Breast epithelium (tissue), 4 donors: Measurements from ENCODE around the gene ATP6V1G2. TPM values are rescaled to one million over a fixed set of nuclear protein-coding genes. Genes with fewer than 3 reads are reported as not detected.

Experiments used
- DNase-seq, 2 donors: peaks; one replicate each; pipeline ENCODE4 v3.0.0-alpha.2; 2019; ENCODE audit warnings: low spot score in 2 of 2
- H3K27ac ChIP-seq, 2 donors: fragments of 200-600 bp; sonication (generic) in 1 of 2; one replicate each; pipeline ENCODE4 v1.5.1; 2016 to 2019; ENCODE audit warnings: mild to moderate bottlenecking in 1 of 2
- H3K27me3 ChIP-seq, 2 donors: fragments of 200-600 bp; sonication (generic) in 1 of 2; one replicate each; pipeline versions ENCODE4 v1.5.1 to v1.6.0; 2017 to 2019; ENCODE audit warnings: control low read depth in 1 of 2, mild to moderate bottlenecking in 1 of 2
- H3K36me3 ChIP-seq: fragments of 200-600 bp; one replicate; pipeline ENCODE4 v1.5.1; 2019
- H3K4me1 ChIP-seq, 2 donors: fragments of 200-600 bp; sonication (generic); one replicate each; pipeline ENCODE4 v1.5.1; 2016 to 2019; ENCODE audit warnings: control low read depth in 1 of 2
- H3K4me3 ChIP-seq, 3 donors: fragments of 200-600 bp; sonication (generic); 1 replicate in 2 of 3; 2 replicates in 1 of 3; pipeline ENCODE4 v1.5.1; 2016 to 2019; ENCODE audit warnings: mild to moderate bottlenecking in 3 of 3, moderate library complexity in 2 of 3
- H3K9me3 ChIP-seq, 2 donors: fragments of 200-600 bp; sonication (generic) in 1 of 2; one replicate each; pipeline ENCODE4 v1.5.1; 2016 to 2019; ENCODE audit warnings: control low read depth in 1 of 2
- POLR2A ChIP-seq: fragments of 450-650 bp; IDR thresholded peaks from one replicate; pipeline ENCODE4 v1.6.1; 2016; ENCODE audit warnings: antibody characterized with exemption, mild to moderate bottlenecking, moderate library complexity
- POLR2AphosphoS5 ChIP-seq, 3 donors: sonication (generic); formaldehyde crosslinking; IDR thresholded peaks; one replicate each; pipeline ENCODE4 v1.6.1; 2017; ENCODE audit warnings: antibody characterized with exemption in 3 of 3
- intact Hi-C: fragments of 100-400 bp; cut with DNase I; formaldehyde crosslinking; loops from one replicate; pipeline ENCODE4 v1.15.1; 2023; ENCODE audit warnings: low total_unique reads
- total RNA-seq, 3 donors: library from RNA; depleted of rRNA; stranded (reverse); fragments of >200 nt; gene quantifications; one replicate each; pipeline ENCODE4 v1.1.0, GENCODE V29; 2016
- TF ChIP-seq, protein P1 (sequence below), 3 donors: fragments of 450-650 bp; IDR thresholded peaks; one replicate each; pipeline ENCODE4 v1.5.1; 2016 to 2017; ENCODE audit warnings: antibody characterized with exemption in 3 of 3, mild to moderate bottlenecking in 3 of 3, moderate library complexity in 3 of 3

The ATP6V1G2 gene
- total RNA-seq, 3 donors from 2014 or later, result 0.44 to 1.8 (median 1.6) TPM

- H3K27ac ChIP-seq, result no peak overlapping the region
- DNase-seq, result no peak
- no peaks in the 10 kb centered on the region for H3K36me3 ChIP-seq
- intact Hi-C loops, result no loop called here
- H3K9me3 ChIP-seq, result no peaks in the 10 kb centered on the region
- no peaks in the 10 kb centered on the region for H3K27me3 ChIP-seq
- TF ChIP-seq POLR2A, result no peak
- TF ChIP-seq, protein P1, sequence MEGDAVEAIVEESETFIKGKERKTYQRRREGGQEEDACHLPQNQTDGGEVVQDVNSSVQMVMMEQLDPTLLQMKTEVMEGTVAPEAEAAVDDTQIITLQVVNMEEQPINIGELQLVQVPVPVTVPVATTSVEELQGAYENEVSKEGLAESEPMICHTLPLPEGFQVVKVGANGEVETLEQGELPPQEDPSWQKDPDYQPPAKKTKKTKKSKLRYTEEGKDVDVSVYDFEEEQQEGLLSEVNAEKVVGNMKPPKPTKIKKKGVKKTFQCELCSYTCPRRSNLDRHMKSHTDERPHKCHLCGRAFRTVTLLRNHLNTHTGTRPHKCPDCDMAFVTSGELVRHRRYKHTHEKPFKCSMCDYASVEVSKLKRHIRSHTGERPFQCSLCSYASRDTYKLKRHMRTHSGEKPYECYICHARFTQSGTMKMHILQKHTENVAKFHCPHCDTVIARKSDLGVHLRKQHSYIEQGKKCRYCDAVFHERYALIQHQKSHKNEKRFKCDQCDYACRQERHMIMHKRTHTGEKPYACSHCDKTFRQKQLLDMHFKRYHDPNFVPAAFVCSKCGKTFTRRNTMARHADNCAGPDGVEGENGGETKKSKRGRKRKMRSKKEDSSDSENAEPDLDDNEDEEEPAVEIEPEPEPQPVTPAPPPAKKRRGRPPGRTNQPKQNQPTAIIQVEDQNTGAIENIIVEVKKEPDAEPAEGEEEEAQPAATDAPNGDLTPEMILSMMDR (IDR thresholded peaks at IDR 0.05), result no peak
- TF ChIP-seq POLR2AphosphoS5 (IDR thresholded peaks at IDR 0.05), result no peak
- no peak overlapping the region for H3K4me3 ChIP-seq
- no peaks in the 10 kb centered on the region for H3K4me1 ChIP-seq
Observed at GRCh38 chr6:31578184-31579118, 32.0 kb upstream of the ATP6V1G2 start.

DNA sequence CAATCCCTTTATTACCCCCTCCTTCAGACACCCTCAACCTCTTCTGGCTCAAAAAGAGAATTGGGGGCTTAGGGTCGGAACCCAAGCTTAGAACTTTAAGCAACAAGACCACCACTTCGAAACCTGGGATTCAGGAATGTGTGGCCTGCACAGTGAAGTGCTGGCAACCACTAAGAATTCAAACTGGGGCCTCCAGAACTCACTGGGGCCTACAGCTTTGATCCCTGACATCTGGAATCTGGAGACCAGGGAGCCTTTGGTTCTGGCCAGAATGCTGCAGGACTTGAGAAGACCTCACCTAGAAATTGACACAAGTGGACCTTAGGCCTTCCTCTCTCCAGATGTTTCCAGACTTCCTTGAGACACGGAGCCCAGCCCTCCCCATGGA is 31.2 kb upstream of the ATP6V1G2 start:
- intact Hi-C loops, result no loop called here
- Histone ChIP-seq H3K9me3 (no peaks in the 10 kb centered on the region), H3K4me3 (no peak overlapping the region), H3K36me3 (no peaks in the 10 kb centered on the region), H3K4me1 (no peaks in the 10 kb centered on the region), H3K27ac (no peak overlapping the region), H3K27me3 (no peaks in the 10 kb centered on the region)
- TF ChIP-seq, protein P1 (IDR thresholded peaks at IDR 0.05), result no peak
- TF ChIP-seq POLR2A (no peak), POLR2AphosphoS5 (IDR thresholded peaks at IDR 0.05) (no peak)
- DNase-seq, result no peak

GRCh38 chr6:31576897-31577578 is 30.6 kb upstream of the ATP6V1G2 start:
- H3K9me3 ChIP-seq, result no peaks in the 10 kb centered on the region
- H3K4me1 ChIP-seq, result no peaks in the 10 kb centered on the region
- intact Hi-C loops, result no loop called here
- no peak overlapping the region for H3K27ac ChIP-seq
- H3K36me3 ChIP-seq, result no peaks in the 10 kb centered on the region
- H3K27me3 ChIP-seq, result no peaks in the 10 kb centered on the region
- TF ChIP-seq, protein P1 (IDR thresholded peaks at IDR 0.05), result no peak
- no peak for TF ChIP-seq POLR2AphosphoS5 (IDR thresholded peaks at IDR 0.05)
- no peak for TF ChIP-seq POLR2A
- no peak for DNase-seq
- no peak overlapping the region for H3K4me3 ChIP-seq

DNA sequence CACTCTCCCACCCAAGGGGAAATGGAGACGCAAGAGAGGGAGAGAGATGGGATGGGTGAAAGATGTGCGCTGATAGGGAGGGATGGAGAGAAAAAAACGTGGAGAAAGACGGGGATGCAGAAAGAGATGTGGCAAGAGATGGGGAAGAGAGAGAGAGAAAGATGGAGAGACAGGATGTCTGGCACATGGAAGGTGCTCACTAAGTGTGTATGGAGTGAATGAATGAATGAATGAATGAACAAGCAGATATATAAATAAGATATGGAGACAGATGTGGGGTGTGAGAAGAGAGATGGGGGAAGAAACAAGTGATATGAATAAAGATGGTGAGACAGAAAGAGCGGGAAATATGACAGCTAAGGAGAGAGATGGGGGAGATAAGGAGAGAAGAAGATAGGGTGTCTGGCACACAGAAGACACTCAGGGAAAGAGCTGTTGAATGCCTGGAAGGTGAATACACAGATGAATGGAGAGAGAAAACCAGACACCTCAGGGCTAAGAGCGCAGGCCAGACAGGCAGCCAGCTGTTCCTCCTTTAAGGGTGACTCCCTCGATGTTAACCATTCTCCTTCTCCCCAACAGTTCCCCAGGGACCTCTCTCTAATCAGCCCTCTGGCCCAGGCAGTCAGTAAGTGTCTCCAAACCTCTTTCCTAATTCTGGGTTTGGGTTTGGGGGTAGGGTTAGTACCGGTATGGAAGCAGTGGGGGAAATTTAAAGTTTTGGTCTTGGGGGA is 29.7 kb upstream of the ATP6V1G2 start:
- Histone ChIP-seq H3K27ac (no peak overlapping the region), H3K4me1 (no peaks in the 10 kb centered on the region), H3K27me3 (no peaks in the 10 kb centered on the region), H3K9me3 (no peaks in the 10 kb centered on the region), H3K4me3 (peak overlapping the region; percentile 17 to 59 (median 38)), H3K36me3 (no peaks in the 10 kb centered on the region)
- intact Hi-C loops, result no loop called here
- DNase-seq, result no peak
- no peak for TF ChIP-seq POLR2A
- TF ChIP-seq POLR2AphosphoS5 (IDR thresholded peaks at IDR 0.05), result no peak
- TF ChIP-seq, protein P1 (IDR thresholded peaks at IDR 0.05), result no peak
